Vagina (tissue), 2 donors: Measurements from ENCODE around the gene MED15. TPM values are rescaled to one million over a fixed set of nuclear protein-coding genes. Genes with fewer than 3 reads are reported as not detected.

Experiments used
- DNase-seq, 2 donors: peaks; one replicate each; pipeline ENCODE4 v3.0.0-alpha.2; 2017; ENCODE audit errors: extremely low spot score in 2 of 2
- H3K27ac ChIP-seq: fragments of 200-600 bp; sonication (generic); one replicate; pipeline ENCODE4 v1.5.1; 2019
- H3K27me3 ChIP-seq: fragments of 200-600 bp; sonication (generic); one replicate; pipeline ENCODE4 v1.5.1; 2019
- H3K36me3 ChIP-seq, 2 donors: fragments of 200-600 bp; sonication (generic); one replicate each; pipeline ENCODE4 v1.5.1; 2017 to 2019
- H3K4me1 ChIP-seq: fragments of 200-600 bp; sonication (generic); one replicate; pipeline ENCODE4 v1.5.1; 2019
- H3K4me3 ChIP-seq, 2 donors: fragments of 200-600 bp; sonication (generic); 1 replicate in 1 of 2; 2 replicates in 1 of 2; pipeline ENCODE4 v1.5.1; 2016 to 2019
- H3K9me3 ChIP-seq: fragments of 200-600 bp; sonication (generic); one replicate; pipeline ENCODE4 v1.5.1; 2019
- CTCF ChIP-seq, 3 experiments: fragments of 450-650 bp in 2 of 3; fragments of 200-600 bp in 1 of 3; sonication (generic) in 1 of 3; IDR thresholded peaks; one replicate each; pipeline ENCODE4 v1.5.1; 2017 to 2019; ENCODE audit warnings: antibody characterized with exemption in 3 of 3, mild to moderate bottlenecking in 2 of 3, moderate library complexity in 2 of 3
- POLR2A ChIP-seq, 2 donors: fragments of 450-650 bp; IDR thresholded peaks; one replicate each; pipeline ENCODE4 v1.6.1; 2017; ENCODE audit warnings: antibody characterized with exemption in 2 of 2, mild to moderate bottlenecking in 2 of 2, moderate library complexity in 2 of 2
- POLR2AphosphoS5 ChIP-seq, 2 donors: sonication (generic); formaldehyde crosslinking; IDR thresholded peaks; one replicate each; pipeline ENCODE4 v1.9.0; 2017; ENCODE audit warnings: antibody characterized with exemption in 2 of 2, mild to moderate bottlenecking in 2 of 2, low read depth in 1 of 2; ENCODE audit not compliant: insufficient read depth in 1 of 2
- intact Hi-C: fragments of 100-400 bp; cut with DNase I; formaldehyde crosslinking; loops from one replicate; pipeline ENCODE4 v1.15.1; 2023
- total RNA-seq: library from RNA; depleted of rRNA; stranded (reverse); fragments of >200 nt; gene quantifications from one replicate; pipeline ENCODE4 v1.2.3, GENCODE V29; 2016

The MED15 gene
- total RNA-seq, 1 donor from 2014 or later, result 72.2 TPM

GRCh38 chr22:20569059-20570058 is 61.9 kb downstream of the MED15 start:
- Histone ChIP-seq H3K4me1 (peaks cover 61% of the 10 kb centered on the region), H3K4me3 (peak overlapping the region in 1 of 2 donors; percentile 6), H3K27me3 (no peaks in the 10 kb centered on the region), H3K36me3 (peaks cover 0 to 64% of the 10 kb centered on the region in 2 donors), H3K27ac (peak overlapping the region; percentile 71), H3K9me3 (no peaks in the 10 kb centered on the region)
- intact Hi-C loops, result no loop called here
- TF ChIP-seq POLR2AphosphoS5 (IDR thresholded peaks at IDR 0.05; ENCODE audit: insufficient read depth in 1 of 2, low read depth in 1 of 2), result peak; percentile 72 to 87
- TF ChIP-seq CTCF (IDR thresholded peaks at IDR 0.05), result no peak
- no peak for DNase-seq

DNA sequence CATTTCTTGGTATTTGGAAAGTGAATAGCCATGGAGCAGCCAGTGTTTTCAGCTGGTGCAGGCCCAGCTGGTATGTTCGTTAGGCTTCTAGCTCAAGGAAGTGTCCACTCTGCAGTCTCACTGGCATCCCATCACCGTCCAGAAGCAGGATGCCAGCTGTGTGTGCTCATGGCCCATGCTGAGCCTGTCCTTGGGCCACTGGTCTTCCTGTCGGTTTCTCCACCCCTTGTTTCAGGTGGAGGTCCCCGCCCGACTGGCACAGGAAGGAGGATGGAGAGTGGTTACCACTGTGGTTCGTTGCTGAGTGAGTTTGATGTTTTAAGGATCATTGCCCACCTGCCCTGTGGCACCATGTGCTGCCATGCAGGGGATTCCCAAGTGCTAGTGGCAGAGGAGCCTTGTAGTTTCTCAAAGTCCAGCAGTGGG is 63.7 kb downstream of the MED15 start:
- Histone ChIP-seq H3K9me3 (no peaks in the 10 kb centered on the region), H3K4me3 (no peak overlapping the region), H3K4me1 (peaks cover 53% of the 10 kb centered on the region), H3K27ac (peak overlapping the region; percentile 23), H3K36me3 (peaks cover 0 to 61% of the 10 kb centered on the region in 2 donors), H3K27me3 (no peaks in the 10 kb centered on the region)
- no peak for TF ChIP-seq POLR2AphosphoS5 (IDR thresholded peaks at IDR 0.05; ENCODE audit: insufficient read depth in 1 of 2, low read depth in 1 of 2)
- TF ChIP-seq POLR2A (IDR thresholded peaks at IDR 0.05), result no peak
- TF ChIP-seq CTCF (IDR thresholded peaks at IDR 0.05), result no peak
- no peak for DNase-seq
- intact Hi-C loops, result no loop called here

GRCh38 chr22:20571531-20572007 is 64.2 kb downstream of the MED15 start:
- intact Hi-C loops, result no loop called here
- Histone ChIP-seq H3K27ac (peak overlapping the region; percentile 23), H3K36me3 (peaks cover 0 to 61% of the 10 kb centered on the region in 2 donors)

DNA sequence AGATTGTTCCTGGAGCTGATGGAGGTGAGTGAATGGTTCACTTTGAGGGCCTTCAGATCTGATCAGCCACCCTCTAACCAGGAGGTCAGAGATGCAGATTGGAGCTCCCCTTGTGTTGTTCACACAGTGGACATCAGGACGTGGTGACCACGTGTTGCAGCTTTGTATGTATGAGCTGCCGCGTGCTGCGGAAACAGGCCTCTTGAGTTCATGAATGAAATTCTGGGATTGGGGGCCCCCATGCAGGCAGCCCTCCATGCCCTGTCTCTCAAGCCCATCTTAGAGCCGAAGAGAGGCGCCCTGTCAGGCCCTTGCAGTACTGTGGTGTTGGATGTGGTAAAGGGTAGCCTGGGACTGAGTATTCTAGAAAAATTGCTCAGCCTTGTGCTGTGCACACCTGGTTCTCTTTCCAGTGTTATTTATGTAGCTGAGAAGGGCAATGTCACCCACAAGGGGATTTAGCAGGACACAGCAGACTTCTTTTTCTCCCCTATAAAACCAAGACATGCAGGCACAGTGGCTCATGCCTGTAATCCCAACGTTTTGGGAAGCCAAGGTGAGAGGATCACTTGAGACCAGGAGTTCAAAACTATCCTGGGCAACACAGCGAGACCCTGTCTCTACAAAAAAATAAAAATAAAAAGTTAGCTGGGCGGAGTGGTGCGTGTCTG is 64.9 kb downstream of the MED15 start:
- no peak for TF ChIP-seq POLR2A (IDR thresholded peaks at IDR 0.05)
- Histone ChIP-seq H3K9me3 (no peaks in the 10 kb centered on the region), H3K36me3 (peaks cover 0 to 54% of the 10 kb centered on the region in 2 donors), H3K4me1 (peaks cover 53% of the 10 kb centered on the region), H3K27me3 (no peaks in the 10 kb centered on the region), H3K27ac (no peak overlapping the region), H3K4me3 (no peak overlapping the region)
- intact Hi-C loops, result no loop called here
- no peak for DNase-seq

More at GRCh38 chr22:20571531-20572007, 64.2 kb downstream of the MED15 start:
- TF ChIP-seq POLR2AphosphoS5 (IDR thresholded peaks at IDR 0.05; ENCODE audit: insufficient read depth in 1 of 2, low read depth in 1 of 2), result no peak
- peak; percentile 5 to 45 (median 27) for TF ChIP-seq CTCF (IDR thresholded peaks at IDR 0.05)
- Histone ChIP-seq H3K9me3 (no peaks in the 10 kb centered on the region), H3K4me1 (peaks cover 53% of the 10 kb centered on the region), H3K4me3 (no peak overlapping the region), H3K27me3 (no peaks in the 10 kb centered on the region)
- no peak for DNase-seq

GRCh38 chr22:20573176-20573832 is 65.9 kb downstream of the MED15 start:
- Histone ChIP-seq H3K4me3 (no peak overlapping the region), H3K27ac (no peak overlapping the region), H3K36me3 (peaks cover 0 to 50% of the 10 kb centered on the region in 2 donors), H3K4me1 (peaks cover 53% of the 10 kb centered on the region), H3K27me3 (no peaks in the 10 kb centered on the region), H3K9me3 (no peaks in the 10 kb centered on the region)
- TF ChIP-seq CTCF (IDR thresholded peaks at IDR 0.05) (no peak), POLR2A (IDR thresholded peaks at IDR 0.05) (no peak), POLR2AphosphoS5 (IDR thresholded peaks at IDR 0.05; ENCODE audit: insufficient read depth in 1 of 2, low read depth in 1 of 2) (no peak)
- intact Hi-C loops, result no loop called here
- no peak for DNase-seq
